ENCODE measurements around the gene CLK4.
"Not testable (repeated sequence)": the region's sequence is repeated elsewhere in the genome, so short reads cannot be mapped to it uniquely, and the experiment has no call there.

The CLK4 gene

DNA sequence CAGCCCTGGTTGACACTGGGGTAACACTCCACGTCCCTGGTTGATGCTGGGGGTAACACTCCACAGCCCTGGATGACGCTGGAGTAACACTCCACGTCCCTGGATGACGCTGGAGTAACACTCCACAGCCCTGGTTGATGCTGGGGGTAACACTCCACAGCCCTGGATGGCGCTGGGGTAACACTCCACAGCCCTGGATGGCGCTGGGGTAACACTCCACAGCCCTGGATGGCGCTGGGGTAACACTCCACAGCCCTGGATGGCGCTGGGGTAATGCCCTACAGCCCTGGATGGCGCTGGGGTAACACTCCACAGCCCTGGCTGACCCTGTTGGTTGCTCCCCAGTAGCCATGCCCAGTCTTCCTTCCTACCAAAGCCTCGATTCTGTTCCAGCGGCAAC lies 41.4 kb downstream of the CLK4 start:
- DNase-seq: not testable (repeated sequence)

DNA sequence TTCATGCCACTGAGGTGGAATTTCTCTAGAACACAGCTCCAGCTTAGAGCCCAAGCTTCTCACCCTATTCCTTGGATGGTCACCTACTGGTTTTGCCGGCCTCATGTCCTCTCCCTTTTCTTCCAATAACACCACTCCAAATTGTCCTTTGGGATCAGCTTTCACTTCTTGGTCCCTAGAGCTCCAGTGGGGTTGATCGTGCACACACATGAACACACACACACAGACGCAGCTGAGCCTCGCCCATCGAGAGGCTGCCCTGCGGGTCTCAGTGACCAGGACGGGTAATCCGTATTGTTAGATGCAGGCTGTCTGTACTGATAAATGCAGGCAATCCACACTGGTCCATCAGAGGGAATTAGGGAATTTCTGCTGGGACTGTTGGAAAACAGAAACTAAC lies 43.6 kb downstream of the CLK4 start:
- no peak for DNase-seq

- DNase-seq: no peak
Observed at GRCh38 chr5:178582291-178582690, 44.6 kb downstream of the CLK4 start.

- DNase-seq: no peak
Observed at GRCh38 chr5:178581621-178582020, 45.2 kb downstream of the CLK4 start.

GRCh38 chr5:178580271-178580955 lies 46.4 kb downstream of the CLK4 start:
- no peak for DNase-seq

DNA sequence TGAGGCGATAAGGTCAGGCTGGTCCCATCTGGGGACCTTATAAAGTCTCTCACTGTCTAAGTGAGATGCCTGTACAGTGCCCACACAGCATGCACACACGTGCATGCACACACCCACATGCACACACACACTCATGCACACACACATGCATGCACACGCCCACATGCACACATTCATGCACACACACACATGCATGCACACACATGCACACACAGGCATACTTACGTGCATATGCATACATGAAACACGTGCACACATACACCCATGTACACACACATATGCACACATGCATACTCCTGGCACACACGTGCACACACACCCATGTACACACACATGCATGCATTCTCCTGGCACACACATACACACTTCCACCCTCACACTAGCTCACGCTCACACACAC lies 48.9 kb downstream of the CLK4 start:
- no peak for DNase-seq

GRCh38 chr5:178577376-178577839 lies 49.4 kb downstream of the CLK4 start:
- DNase-seq: no peak

- DNase-seq: no peak
Observed at GRCh38 chr5:178576591-178577351, 50.1 kb downstream of the CLK4 start.

GRCh38 chr5:178573216-178573615 lies 53.6 kb downstream of the CLK4 start:
- no peak for DNase-seq

- no peak for DNase-seq
Observed at GRCh38 chr5:178572617-178573016, 54.2 kb downstream of the CLK4 start.

DNA sequence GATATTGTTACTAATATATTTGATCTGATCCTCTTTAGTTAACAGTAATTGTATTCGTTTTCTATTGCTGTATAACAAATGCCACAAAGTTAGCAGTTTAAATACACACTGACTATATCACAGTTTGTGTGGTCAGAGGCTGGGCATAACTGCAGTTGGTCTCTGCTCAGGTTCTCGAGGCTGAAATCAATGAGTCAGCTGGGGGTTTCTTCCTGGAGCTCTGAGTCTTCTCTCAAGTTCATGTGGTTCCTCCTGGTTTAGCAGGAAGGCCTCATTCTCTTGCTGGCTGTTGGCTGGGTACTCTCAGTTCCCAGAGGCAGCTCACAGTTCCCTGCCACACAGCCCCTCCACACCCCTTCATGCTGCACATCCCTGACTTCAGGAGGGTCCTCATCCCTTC lies 57.4 kb downstream of the CLK4 start:
- no peak for DNase-seq

DNA sequence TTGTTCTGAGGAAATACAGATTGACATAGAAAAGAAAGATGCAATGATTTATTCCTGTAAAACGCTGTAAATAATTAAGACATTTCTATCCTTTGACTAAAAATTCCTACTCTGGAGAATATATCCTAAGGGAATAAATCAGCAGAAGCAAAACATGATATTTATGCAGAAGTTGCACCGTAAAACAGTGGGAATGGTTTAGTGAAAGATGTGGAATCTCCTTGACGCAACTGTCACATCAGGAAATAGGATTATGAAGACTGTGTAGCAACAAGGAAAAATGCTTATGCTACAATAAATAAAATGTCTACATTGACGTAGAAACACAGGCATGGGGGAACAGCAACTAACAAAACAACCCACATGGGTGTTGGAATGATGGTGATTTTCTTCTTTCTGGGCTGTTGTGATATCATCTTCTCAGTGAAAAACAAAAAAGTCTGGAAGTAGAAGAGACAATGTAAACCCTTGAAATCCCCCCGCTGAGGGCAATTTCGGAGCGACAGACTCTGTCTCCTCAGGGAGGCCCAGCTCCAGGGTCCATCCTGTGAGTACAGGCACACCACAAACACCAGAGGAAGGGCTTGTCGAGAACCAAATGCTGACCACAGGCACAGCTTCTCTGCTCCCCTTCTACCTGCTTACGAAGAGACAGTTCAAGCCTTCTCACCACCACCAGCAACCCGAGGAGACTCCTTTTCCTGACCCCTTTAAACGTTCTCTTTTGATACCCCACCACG lies 61.9 kb downstream of the CLK4 start:
- no peak for DNase-seq

- no peak for DNase-seq
Observed at GRCh38 chr5:178564397-178564796, 62.5 kb downstream of the CLK4 start.

- DNase-seq: no peak
Observed at GRCh38 chr5:178563621-178564020, 63.2 kb downstream of the CLK4 start.

- no peak for DNase-seq
Observed at GRCh38 chr5:178561746-178562264, 65.0 kb downstream of the CLK4 start.

- DNase-seq: no peak
Observed at GRCh38 chr5:178560911-178561310, 65.9 kb downstream of the CLK4 start.

DNA sequence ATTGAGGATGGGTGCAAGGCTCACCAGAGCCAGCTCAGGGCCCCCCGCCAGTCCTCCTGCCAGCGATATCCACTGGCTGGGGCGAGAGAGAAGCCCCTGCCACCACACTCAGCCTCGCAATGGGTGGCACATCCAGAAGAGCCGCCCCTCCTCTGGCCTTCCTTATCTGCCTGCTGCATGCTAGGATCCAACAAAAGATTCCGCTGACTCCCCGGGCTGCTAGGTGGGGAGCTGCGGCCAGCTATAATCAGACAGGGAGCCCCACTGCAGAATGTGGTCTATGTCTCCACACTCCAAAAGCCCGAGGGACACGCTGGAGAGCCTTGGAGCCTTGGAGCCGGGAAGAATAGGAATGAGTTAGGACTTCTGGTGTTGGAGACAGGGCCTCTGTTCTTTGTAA lies 69.4 kb downstream of the CLK4 start:
- DNase-seq: no peak

- no peak for DNase-seq
Observed at GRCh38 chr5:178555771-178556211, 71.1 kb downstream of the CLK4 start.

GRCh38 chr5:178555005-178555404 lies 71.8 kb downstream of the CLK4 start:
- DNase-seq: no peak

GRCh38 chr5:178554311-178554710 lies 72.5 kb downstream of the CLK4 start:
- DNase-seq: no peak

GRCh38 chr5:178553517-178553916 lies 73.3 kb downstream of the CLK4 start:
- DNase-seq: no peak

Data from CD4-positive, alpha-beta T cell treated with Interleukin-15 for 1 hour (primary cell).